KOPT-K1 (cell line): ENCODE data around the gene PCBP2.
"Not testable (repeated sequence)": the region's sequence is repeated elsewhere in the genome, so short reads cannot be mapped to it uniquely, and the experiment has no call there.

Experiments
- H3K27ac ChIP-seq: fragments of 200-600 bp; sonication (generic); 2 replicates; pipeline ENCODE4 v1.5.1; 2016; ENCODE audit warnings: antibody characterized with exemption, mild to moderate bottlenecking, low read depth, low read length; ENCODE audit not compliant: poor library complexity, severe bottlenecking
- H3K36me3 ChIP-seq: fragments of 200-600 bp; sonication (generic); 2 replicates; pipeline ENCODE4 v1.5.1; 2017; ENCODE audit warnings: antibody characterized with exemption, mild to moderate bottlenecking, low read length, moderate library complexity; ENCODE audit not compliant: insufficient read depth
- H3K9me3 ChIP-seq: fragments of 200-600 bp; sonication (generic); 2 replicates; pipeline ENCODE4 v1.5.1; 2017; ENCODE audit warnings: antibody characterized with exemption, low read length, mild to moderate bottlenecking; ENCODE audit not compliant: insufficient read depth, poor library complexity, severe bottlenecking

The PCBP2 gene

GRCh38 chr12:53451661-53452158, at the start of gene PCBP2:
TSS of gene PCBP2 (plus strand) at chr12:53452102. CDS start at chr12:53454801, 2,699 bp downstream.
- Histone ChIP-seq H3K27ac (peak within 1 kb of the TSS; percentile 98), H3K36me3 (peaks cover 54% of the 10 kb centered on the region), H3K9me3 (no peaks in the 10 kb centered on the region)

GRCh38 chr12:53402351-53402750, 49.6 kb upstream of the PCBP2 start:
- H3K36me3 ChIP-seq: peaks cover 61% of the 10 kb centered on the region
- not testable (repeated sequence) for H3K27ac ChIP-seq, H3K9me3 ChIP-seq

DNA sequence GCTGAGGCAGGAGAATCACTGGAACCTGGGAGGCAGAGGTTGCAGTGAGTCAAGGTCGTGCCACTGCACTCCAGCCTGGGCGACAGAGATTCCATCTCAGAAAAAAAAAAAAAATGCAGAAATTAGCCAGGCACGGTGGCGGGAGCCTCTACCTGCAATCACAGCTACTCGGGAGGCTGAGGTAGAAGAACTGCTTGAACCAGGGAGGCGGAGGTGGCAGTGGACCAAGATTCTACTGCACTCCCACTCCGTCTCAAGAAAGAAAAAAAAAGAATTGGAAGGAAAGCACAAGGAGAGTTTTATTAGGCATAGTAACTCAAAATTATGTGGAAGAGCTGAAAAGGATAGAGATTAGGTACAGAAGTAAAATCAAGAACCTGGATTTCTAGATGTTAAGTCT, 49.0 kb upstream of the PCBP2 start:
- H3K36me3 ChIP-seq: peaks cover 64% of the 10 kb centered on the region
- H3K27ac ChIP-seq: no peak overlapping the region
- H3K9me3 ChIP-seq: no peaks in the 10 kb centered on the region

DNA sequence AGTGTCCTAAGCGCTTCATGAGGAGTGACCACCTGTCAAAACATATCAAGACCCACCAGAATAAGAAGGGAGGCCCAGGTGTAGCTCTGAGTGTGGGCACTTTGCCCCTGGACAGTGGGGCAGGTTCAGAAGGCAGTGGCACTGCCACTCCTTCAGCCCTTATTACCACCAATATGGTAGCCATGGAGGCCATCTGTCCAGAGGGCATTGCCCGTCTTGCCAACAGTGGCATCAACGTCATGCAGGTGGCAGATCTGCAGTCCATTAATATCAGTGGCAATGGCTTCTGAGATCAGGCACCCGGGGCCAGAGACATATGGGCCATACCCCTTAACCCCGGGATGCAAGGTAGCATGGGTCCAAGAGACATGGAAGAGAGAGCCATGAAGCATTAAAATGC, 41.0 kb upstream of the PCBP2 start:
- H3K9me3 ChIP-seq: no peaks in the 10 kb centered on the region
- no peak overlapping the region for H3K27ac ChIP-seq
- H3K36me3 ChIP-seq: peaks cover 79% of the 10 kb centered on the region

DNA sequence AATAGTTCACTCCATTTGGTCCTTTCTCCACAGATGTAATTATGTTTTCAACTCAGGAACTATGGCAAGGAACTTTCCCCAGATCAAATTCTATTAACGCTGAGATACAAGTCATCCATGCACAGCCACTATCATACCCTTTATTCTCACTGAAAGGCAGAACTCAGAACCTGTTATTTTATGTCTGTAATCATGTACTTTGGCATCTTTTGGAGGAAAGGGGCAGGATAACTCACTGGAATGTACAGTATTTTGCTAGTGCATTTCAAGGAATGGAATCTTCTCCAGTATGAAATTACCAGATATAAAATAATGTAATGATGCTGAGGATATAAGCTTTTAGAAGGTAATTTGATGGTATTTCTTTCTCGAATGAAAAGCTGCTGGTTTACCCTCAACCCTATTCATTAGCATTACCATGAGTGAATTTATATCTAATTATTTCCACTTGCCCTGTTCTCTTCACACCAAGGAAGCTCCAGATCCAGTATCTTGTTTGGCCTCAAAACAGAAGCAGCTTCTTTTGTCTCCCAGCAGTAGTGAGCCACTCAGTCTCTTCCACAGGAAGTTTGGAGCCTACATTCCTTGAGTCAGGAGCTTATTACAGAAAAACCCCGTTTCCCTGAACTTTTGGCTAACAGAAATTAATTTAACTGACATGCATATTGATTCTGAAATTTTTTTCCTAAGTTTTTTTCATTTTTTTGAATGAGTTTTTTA, 38.3 kb upstream of the PCBP2 start:
- Histone ChIP-seq H3K27ac (no peak overlapping the region), H3K9me3 (no peaks in the 10 kb centered on the region), H3K36me3 (peaks cover 54% of the 10 kb centered on the region)

DNA sequence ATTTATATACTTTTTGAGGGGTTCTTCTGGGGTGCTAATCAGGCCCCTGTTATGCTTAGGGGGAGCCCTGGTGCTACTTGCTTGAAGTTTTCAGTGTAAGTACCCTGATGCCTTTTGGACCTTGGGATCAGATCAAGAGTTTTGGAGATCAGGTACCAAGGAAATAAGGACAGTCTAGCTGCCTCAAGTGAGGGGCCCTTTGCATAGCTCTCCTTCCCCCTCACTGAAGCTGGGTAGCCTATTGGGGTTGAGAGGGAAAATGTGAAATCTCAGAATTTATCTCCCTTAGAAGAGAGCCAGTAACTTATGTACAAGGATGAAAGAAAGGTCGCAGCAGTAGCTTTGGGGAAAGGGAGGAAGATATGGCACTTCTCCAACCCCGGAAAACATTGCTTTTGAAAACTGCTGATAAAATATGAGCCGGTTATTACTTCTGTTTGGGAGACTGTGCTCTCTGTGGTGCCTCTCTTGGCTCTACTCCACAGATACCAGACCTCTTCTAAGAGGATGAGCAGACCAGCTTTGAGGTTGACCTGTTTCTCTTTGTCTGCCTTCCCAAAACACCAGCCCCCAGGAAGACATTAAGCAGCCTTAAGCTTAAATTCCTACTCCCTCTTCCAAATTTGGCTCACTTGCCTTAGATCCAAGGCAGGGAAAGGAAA, 37.0 kb upstream of the PCBP2 start:
- no peak overlapping the region for H3K27ac ChIP-seq
- peaks cover 41% of the 10 kb centered on the region for H3K36me3 ChIP-seq
- H3K9me3 ChIP-seq: no peaks in the 10 kb centered on the region

DNA sequence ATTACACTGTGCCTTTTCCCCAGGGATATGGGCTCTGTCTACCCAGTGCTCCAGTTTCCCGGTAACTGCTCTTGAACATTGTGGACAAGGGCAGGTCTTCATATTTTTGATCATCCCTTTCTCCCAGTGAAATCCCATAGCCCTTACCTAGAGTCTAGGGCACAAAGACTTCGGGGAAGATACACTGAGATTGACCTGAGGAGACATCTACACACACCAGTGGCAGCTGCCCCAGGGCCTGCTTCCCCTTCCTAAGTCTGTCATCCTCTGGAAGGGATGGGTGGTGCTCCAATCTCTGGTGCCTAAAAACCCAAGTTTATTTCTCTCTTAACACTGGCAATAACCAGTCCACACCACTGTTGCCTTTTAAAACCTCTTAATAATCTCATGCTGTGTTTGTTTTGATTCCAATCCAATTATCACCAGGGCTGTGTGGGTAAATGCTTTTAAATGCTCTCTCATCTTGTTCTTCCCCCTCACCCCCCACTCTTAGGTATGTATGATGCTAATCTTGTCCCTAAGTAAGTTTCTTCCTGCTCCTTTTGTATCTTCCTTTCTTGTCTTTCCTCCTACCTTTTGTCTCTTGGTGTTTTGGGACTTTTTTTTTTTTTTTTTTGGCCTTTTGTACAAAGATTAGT, 36.0 kb upstream of the PCBP2 start:
- not testable (repeated sequence) for H3K27ac ChIP-seq, H3K9me3 ChIP-seq
- peaks cover 32% of the 10 kb centered on the region for H3K36me3 ChIP-seq

DNA sequence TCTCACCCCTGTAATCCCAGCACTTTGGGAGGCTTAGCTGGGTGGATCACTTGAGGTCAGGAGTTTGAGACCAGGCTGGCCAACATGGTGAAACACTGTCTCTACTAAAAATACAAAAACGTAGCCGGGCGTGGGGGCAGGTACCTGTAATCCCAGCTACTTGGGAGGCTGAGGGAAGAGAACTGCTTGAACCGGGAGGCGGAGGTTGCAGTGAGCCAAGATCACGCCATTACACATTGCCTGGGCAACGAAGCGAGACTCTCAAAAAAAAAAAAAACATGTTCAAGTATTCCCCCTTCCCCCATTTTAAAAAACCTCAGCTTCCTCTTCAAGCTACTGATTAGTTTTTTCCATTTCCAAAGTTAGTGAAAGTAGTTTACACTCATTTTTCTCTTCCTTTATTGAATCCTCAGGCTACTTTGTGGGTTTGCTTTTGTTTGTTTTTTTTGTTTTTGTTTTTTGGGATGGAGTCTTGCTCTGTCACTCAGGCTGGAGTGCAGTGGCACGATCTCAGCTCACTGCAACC, 34.5 kb upstream of the PCBP2 start:
- not testable (repeated sequence) for H3K9me3 ChIP-seq, H3K27ac ChIP-seq
- H3K36me3 ChIP-seq: peaks cover 18% of the 10 kb centered on the region

- Histone ChIP-seq H3K36me3 (peaks cover 12% of the 10 kb centered on the region), H3K27ac (no peak overlapping the region), H3K9me3 (no peaks in the 10 kb centered on the region)
These were observed 33.7 kb upstream of the PCBP2 start for GRCh38 chr12:53418221-53418620.

GRCh38 chr12:53419756-53420155, 32.1 kb upstream of the PCBP2 start:
- Histone ChIP-seq H3K9me3 (no peaks in the 10 kb centered on the region), H3K27ac (no peak overlapping the region), H3K36me3 (no peaks in the 10 kb centered on the region; the same call in 1 of the 2 replicates)

- not testable (repeated sequence) for H3K27ac ChIP-seq, H3K36me3 ChIP-seq, H3K9me3 ChIP-seq
These were observed 29.7 kb upstream of the PCBP2 start for GRCh38 chr12:53422247-53422646.

DNA sequence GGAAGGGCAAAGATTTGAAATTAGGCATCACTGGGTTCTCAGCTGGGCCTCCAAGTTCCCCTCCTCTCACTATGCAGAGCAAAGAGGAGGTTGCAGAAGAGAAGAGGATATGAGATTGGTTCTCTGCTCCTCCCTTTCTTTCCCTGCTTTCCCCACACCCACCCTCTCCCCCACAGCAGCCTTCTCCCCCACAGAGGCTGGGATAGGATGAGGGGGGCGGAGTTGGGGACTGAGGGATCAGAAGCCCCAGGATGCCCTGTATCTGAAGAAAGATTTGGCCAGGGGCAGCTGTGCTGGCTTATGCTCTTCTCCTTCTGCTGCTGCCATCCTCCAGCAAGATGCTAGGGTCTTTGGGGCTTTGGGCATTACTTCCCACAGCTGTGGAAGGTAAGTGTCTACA, 28.3 kb upstream of the PCBP2 start, which contains the start of gene AMHR2:
AMHR2 (plus strand) TSS at position 259 of the 400 bp plus-strand sequence; CDS start at position 339, 80 bp downstream.
- Histone ChIP-seq H3K27ac (no peak within 1 kb of the TSS), H3K36me3 (no peaks in the 10 kb centered on the region), H3K9me3 (no peaks in the 10 kb centered on the region)

DNA sequence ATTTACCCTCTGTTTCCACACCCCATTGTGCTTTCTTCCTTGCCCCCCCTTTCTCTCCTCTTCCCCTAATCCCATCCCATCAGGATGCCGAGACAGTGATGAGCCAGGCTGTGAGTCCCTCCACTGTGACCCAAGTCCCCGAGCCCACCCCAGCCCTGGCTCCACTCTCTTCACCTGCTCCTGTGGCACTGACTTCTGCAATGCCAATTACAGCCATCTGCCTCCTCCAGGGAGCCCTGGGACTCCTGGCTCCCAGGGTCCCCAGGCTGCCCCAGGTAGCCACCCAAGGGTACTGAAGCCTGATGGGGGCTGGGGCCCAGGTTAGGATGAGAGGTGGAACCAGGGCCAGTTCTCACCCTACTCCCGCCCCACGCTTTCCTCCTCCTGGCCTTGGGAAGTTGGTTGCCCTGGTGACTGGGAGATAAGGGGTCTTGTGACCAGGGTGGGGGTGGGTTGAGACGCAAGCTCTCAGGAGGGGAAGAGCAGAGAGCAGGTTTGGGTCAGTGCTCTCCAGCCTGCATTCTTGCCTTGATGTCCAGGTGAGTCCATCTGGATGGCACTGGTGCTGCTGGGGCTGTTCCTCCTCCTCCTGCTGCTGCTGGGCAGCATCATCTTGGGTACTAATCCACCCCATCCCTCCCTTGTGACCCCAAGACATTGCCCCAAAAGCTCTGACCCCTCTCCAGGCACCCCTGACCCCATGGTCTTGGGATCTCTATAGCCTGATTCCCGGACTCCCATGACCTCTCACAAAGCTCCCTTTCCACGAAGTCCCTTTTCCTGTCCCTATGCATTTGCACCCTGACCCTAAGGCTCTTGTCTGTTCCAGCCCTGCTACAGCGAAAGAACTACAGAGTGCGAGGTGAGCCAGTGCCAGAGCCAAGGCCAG, 27.0 kb upstream of the PCBP2 start:
- Histone ChIP-seq H3K9me3 (no peaks in the 10 kb centered on the region), H3K36me3 (no peaks in the 10 kb centered on the region), H3K27ac (no peak overlapping the region)

- no peaks in the 10 kb centered on the region for H3K36me3 ChIP-seq
These were observed 26.3 kb upstream of the PCBP2 start for GRCh38 chr12:53425515-53426150.

More at GRCh38 chr12:53425515-53426150, 26.3 kb upstream of the PCBP2 start:
- Histone ChIP-seq H3K27ac (no peak overlapping the region), H3K9me3 (no peaks in the 10 kb centered on the region)
